Measurements from ENCODE around the gene LEP.
"Not testable (repeated sequence)": the region's sequence is repeated elsewhere in the genome, so short reads cannot be mapped to it uniquely, and the experiment has no call there.

Gene LEP

DNA sequence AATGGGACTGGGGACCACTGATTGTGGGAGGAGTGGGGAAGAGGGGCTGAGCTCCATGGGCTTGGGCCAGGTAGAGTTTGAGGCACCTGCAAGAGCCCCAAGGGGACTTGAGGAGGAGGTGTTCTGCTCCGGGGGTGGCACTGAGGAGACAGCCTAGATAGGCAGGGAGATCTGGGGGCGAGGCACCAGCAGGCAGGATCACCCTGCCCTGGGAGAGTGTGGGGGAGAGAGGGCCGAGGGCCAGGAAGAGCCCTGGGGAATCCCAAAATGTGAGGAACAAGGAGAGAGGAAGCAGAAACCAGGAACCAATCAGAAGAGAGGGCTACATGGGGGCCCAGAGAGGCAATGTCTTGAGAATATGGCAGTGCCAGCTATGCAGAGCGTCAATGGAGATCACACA is 34.6 kb downstream of the LEP start:
- no peak for DNase-seq

GRCh38 chr7:128278366-128278765 is 37.3 kb downstream of the LEP start:
- DNase-seq = no peak

DNA sequence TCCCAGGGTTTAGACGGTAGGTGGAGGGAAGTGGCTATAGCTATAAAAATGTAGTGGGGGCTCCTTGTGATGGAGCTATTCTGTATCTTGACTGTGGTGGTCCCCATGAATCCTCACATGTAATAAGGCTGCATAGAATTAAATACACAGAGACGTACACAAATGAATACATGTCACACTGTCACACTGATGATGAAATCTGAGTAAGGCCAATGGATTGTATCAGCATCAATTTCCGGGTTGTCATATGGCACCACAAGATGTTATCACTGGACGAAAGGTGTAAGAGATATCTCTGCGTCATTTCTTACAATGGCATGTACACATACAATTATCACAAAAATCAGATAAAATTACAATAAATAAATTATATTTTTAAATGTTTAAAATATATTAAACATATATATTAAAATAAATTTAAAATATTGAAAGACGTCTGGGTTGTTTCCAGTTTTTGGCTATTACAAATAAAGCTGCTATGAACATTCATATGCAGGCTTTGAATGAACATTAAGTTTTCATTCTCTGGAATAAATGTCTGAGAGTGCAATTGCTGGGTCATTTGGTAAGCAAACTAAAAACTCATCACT is 38.1 kb downstream of the LEP start:
- DNase-seq = no peak

DNA sequence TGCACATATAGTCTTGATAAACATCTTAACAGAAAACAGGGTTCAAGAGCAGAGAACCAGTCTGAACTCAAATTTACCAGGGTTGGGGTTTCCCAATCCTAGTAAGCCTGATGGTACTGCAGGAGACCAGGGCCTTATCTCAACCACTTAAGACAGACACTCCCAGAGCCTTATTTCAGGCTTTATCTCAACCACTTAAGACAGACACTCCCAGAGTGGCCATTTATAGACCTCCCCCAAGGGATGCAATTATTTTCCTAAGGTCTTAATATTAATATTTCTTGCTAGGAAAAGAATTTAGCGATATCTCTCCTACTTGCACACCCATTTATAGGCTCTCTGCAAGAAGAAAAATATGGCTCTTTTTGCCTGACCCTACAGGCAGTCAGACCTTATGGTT is 39.4 kb downstream of the LEP start:
- DNase-seq = not testable (repeated sequence)

DNA sequence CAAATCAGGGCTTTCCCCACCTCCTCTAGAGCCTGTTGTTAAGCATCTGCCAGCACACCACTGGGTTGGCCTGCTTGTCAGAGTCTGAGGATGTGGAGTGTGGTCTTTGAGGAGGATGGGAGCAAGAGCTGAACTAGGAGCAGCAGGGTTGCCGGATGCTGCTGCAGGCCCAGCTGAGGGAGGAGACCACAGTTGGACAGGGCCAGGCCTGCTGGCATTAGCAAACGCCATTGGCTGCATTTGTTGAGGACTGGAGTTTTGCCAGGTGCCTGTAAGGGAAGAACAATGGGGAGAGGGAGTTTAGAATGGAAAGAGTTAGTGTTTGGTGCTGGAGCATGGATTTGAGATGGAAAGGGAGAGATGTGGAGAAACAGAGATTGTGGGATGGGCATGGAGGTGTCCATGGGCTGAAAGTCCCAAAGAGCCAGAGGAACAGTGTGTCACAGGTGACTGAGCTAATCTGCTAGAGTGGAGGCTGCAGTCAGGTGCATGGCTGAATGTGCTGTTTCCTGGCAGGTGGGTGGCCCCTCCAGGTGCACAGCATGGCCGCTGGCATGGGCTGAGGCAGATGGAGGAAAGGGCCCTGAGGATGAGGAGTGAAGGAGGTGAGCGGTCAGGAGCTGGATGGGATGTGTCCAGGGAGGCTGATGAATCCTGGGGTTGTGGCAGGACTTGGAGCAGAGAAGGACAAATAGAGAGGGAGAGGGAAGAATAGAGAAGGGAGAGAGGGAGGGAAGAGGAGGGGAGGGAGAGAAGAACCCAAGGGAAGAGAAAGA is 40.7 kb downstream of the LEP start:
- no peak for DNase-seq

- DNase-seq = no peak
Measured at GRCh38 chr7:128284102-128284501, 43.0 kb downstream of the LEP start.

DNA sequence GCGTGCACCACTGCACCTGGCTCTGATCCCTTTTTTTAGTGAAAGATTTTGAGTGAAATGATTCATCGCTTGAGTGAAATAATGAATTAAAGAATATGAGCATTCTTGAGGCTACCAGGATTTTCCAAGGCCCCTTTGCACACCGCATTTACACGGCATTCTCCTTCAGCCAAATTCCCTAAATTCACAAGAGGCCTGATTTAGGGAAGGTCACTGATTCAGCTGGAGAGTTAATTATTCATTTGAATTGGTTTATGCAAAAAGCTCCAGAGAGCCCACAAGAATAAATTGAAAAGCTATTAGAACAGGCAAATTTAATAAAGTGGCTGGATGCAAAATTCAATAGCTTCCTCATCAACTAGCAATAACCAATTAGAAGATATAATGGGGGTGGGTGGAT is 46.5 kb downstream of the LEP start:
- no peak for DNase-seq

DNA sequence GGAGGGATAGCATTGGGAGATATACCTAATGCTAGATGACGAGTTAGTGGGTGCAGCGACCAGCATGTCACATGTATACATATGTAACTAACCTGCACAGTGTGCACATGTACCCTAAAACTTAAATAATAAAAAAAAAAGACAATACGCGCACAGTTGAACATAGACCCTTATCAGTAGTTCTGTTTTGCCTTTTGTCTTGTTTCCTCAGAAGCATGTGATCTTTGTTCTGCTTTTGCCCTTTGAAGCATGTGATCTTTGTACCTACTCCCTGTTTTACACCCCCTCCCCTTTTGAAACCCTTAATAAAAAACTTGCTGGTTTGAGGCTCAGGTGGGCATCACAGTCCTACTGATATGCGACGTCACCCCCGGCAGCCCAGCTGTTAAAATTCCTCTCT is 56.9 kb downstream of the LEP start:
- not testable (repeated sequence) for DNase-seq

- no peak for DNase-seq
Measured at GRCh38 chr7:128299109-128299607, 58.1 kb downstream of the LEP start.

DNA sequence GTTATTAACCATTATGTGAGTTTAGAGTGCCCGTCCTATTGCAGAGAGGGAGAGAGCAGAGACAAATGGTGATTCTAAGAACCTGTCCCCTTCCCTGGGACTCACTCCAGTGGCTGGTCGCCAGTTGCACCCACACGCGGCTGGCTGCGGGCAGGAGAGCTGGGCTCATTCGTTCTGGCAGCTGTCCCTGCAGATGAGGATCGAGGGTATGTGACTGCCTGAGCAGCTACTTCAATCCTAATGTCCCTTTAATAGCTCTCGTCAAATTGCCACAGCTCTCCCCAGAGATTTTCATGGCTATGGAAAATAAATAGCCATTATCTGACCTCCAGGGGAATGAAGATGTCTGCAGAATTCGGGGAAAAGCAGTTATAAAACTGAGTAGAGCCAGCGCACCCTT is 61.1 kb downstream of the LEP start:
- DNase-seq = no peak

- DNase-seq = no peak
Measured at GRCh38 chr7:128303133-128303532, 62.1 kb downstream of the LEP start.

- no peak for DNase-seq
Measured at GRCh38 chr7:128303643-128304042, 62.6 kb downstream of the LEP start.

- DNase-seq = no peak
Measured at GRCh38 chr7:128304212-128304611, 63.1 kb downstream of the LEP start.

DNA sequence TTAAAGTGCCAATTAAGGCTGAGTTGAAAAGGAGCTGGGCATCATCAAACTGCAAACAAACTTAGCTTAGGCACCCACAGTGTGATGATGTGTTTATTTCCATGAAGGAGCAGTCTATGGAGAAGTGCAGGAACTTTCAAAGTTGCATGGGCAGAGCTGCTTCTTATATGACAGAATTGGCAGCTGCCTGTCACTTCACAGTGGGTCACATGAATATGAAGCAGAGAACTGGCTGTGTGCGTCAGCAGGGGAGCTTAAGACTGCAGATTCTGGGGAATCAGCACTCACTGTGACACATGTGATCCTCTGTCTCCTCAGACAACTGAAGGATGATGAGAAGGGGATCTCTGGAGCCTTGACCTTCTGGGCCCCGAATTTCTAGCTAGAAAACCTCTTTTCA is 66.0 kb downstream of the LEP start:
- no peak for DNase-seq

Measured in stimulated activated CD4-positive, alpha-beta T cell treated with anti-CD3 and anti-CD28 coated beads, Interleukin-4, amount 100 ng/mL, for 24 hours (primary cell).